Omental fat pad (tissue), 4 donors: Measurements from ENCODE around the gene NGDN. TPM values are rescaled to one million over a fixed set of nuclear protein-coding genes. Genes with fewer than 3 reads are reported as not detected.

Source experiments
- ATAC-seq: fragments of 150-250 bp; one replicate; pipeline ENCODE4 v1.9.1; 2016; ENCODE audit warnings: mild to moderate bottlenecking, moderate library complexity; ENCODE audit not compliant: low FRiP score
- DNase-seq: peaks from one replicate; pipeline ENCODE4 v3.0.0-alpha.2; 2019; ENCODE audit warnings: low spot score
- total RNA-seq, 4 donors: library from RNA; depleted of rRNA; stranded (reverse); fragments of >200 nt; gene quantifications; one replicate each; pipeline ENCODE4 v1.1.0, GENCODE V29; 2016
- TF ChIP-seq, protein P1 (sequence below), 3 donors: fragments of 450-650 bp; IDR thresholded peaks; one replicate each; pipeline ENCODE4 v1.5.1; 2016 to 2017; ENCODE audit warnings: antibody characterized with exemption in 3 of 3, mild to moderate bottlenecking in 3 of 3, moderate library complexity in 2 of 3

NGDN gene
- total RNA-seq, 4 donors from 2014 or later, result 25.4 to 62.3 (median 33.5) TPM

DNA sequence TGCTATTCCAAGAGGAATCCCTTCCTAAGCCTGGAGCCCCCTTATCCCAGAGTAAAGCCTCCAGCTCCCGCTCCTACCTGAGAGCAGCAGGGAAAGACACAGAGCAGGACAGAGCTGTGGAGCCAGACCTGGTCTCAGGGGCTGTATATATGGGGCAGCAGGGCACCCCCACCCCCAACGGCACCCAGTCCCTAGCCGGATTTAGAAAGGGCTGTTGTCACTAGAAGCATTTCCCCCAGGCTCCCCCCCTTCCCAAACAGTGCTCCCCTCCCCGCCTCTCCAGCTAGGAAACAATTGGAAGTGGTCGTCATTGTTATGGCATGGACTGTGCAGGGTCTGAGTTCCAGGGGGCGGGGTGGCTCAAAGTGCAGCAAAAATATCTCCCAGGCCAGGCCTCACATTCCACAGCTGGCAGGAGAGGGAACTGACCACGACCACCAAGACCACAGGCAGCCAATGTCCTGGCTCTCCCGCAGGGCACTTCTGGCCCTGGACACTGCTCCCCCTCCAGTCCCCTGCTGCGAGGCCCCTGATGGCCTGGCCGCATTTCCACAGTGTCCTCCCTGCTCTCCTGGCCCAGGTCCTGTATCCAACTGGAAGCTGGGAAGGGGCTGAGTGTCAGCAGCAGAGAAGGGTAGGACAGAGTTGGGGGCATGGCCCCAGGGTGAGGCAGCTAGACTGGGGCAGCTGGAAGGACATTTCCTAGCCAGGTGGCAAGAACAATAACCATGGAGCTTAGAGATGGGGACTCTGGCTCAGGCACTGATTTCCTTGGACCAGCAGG lies 33.8 kb upstream of the NGDN start, which contains the start of gene MYH7:
MYH7 (minus strand) TSS at position 118 of the 784 bp plus-strand sequence. CDS start 1,928 bp downstream, outside the sequence.
- TF ChIP-seq, protein P1, sequence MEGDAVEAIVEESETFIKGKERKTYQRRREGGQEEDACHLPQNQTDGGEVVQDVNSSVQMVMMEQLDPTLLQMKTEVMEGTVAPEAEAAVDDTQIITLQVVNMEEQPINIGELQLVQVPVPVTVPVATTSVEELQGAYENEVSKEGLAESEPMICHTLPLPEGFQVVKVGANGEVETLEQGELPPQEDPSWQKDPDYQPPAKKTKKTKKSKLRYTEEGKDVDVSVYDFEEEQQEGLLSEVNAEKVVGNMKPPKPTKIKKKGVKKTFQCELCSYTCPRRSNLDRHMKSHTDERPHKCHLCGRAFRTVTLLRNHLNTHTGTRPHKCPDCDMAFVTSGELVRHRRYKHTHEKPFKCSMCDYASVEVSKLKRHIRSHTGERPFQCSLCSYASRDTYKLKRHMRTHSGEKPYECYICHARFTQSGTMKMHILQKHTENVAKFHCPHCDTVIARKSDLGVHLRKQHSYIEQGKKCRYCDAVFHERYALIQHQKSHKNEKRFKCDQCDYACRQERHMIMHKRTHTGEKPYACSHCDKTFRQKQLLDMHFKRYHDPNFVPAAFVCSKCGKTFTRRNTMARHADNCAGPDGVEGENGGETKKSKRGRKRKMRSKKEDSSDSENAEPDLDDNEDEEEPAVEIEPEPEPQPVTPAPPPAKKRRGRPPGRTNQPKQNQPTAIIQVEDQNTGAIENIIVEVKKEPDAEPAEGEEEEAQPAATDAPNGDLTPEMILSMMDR (IDR thresholded peaks at IDR 0.05), result no peak

DNA sequence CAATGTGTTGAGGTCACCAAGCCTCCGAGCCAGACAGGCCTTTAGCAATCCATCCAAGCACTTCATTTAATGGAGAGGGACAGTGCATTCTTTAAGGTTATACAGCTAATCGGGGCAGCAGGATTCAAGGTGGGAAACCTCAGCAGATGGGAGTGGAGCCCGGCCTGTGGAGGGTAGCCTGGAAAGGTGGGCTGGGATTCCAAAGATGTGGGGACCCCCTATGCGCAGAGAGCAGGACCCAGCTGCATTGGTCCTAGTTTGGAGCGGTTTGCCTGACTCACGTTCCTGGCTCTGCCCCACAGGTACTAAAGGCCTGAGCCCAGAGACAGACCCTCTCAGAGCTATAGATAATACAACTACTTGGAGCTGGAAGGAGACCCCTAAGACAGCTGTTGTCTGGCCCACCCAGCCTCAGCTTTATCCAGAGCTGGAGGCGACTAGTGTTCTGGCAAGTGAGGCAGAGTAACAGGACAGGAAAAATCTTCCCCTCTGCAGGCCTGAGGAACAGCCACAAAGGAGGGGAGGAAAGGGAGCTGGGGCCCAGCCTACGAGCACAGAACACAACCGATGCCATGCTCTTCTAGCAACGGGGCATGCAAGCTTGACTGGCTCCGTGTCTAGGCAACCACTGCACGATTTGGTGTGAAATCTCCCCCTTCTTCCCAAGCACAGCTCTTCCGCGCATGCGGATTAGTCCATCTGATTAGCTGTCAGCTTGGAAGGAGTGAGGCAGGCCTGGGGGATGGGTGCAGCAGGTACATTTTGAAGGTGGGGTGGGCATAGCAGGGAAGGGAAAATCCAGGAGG lies 33.0 kb upstream of the NGDN start:
- DNase-seq (no peak), ATAC-seq (no peak)
- TF ChIP-seq, protein P1 (IDR thresholded peaks at IDR 0.05), result no peak

More for the DNA sequence above, 33.8 kb upstream of the NGDN start, which contains the start of gene MYH7:
- DNase-seq (no peak), ATAC-seq (no peak)

DNA sequence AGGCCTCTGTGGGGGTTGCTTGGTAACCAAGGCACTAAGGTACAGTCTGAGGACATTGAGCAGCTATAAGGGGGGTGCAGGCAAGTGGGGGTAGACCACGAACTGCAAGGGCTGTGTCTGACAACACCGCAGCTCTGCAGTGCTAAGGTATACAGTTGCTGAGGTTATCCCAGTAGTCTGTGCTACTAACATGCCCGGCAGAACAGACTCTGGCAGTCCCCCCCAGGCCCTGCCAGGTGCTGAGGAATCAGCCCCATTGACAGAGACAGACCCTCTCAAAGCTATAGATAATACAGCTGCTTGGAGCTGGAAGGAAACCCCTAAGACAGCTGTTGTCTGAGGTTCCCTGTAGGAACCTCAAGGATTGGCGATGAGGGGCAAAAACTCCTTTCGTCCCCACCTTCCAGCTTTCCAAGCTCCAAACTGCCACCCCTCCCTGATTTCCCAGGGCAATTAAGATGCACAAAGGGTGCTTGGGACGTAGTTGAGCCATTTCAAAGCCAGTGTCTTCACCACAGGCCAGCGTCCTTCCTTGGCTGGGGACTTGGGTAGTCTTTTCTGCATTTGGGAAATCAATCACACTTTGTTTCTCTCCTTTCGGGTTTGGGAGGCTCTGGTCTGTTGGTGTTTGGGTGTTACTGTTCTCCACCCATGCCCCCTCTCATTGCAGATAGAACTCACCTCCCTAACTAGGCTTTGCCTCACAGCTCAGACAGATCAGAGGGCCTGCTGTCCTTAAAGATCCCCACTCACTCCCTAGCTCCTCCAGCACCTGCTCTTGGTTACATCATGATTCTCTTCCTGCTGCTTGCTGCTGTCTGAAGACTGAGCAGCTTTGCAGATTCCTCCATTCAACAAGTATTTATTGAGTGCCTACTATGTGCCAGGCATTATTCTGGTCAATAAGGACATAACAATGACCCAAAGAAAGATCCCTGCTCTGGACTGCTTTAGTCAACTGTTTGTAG lies 32.1 kb upstream of the NGDN start:
- ATAC-seq (no peak), DNase-seq (no peak)

DNA sequence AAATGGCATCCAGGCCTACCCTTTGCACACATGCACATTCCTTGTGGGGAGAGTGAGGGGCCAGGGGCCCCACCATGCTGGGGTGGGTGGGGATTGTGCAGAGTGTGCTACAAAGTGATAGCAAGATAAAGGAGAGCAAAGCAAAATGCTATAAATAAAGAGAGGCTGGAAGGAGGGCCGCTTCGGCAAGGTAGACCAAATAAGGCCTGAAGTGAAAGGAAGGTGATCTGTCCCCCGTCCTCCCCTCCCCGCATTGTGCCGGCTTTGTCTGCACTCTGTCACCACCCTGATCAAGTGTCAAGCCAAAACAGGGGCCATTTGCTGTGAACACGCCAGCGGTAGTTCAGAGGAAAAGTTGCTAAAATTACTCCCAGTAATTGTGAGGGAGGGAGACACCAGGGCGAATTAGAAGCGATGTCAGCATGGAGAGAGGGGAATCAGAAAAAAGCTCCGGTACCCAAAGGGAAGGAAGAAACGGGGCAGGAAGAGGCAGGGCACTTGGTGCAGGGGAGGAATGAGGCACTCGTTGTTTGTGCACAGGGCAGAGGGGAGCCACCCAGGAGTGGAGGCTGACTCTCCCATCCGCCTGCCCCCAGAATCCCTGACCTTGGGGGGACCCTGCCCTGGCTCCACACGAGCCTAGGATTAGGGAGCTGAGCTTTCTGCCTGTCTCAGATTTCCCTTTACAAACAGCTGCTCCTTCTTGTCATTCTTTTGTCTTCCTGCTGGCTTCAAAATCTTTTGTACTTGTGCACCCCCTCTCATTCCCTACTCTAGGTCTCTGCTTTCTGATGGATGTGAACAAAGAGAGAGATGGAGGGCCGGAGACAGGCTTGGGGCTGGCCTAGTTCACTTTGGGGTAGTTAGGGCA lies 31.2 kb upstream of the NGDN start:
- ATAC-seq (no peak), DNase-seq (no peak)
- TF ChIP-seq, protein P1 (IDR thresholded peaks at IDR 0.05), result no peak

More for the DNA sequence above, 32.1 kb upstream of the NGDN start:
- TF ChIP-seq, protein P1 (IDR thresholded peaks at IDR 0.05), result no peak

DNA sequence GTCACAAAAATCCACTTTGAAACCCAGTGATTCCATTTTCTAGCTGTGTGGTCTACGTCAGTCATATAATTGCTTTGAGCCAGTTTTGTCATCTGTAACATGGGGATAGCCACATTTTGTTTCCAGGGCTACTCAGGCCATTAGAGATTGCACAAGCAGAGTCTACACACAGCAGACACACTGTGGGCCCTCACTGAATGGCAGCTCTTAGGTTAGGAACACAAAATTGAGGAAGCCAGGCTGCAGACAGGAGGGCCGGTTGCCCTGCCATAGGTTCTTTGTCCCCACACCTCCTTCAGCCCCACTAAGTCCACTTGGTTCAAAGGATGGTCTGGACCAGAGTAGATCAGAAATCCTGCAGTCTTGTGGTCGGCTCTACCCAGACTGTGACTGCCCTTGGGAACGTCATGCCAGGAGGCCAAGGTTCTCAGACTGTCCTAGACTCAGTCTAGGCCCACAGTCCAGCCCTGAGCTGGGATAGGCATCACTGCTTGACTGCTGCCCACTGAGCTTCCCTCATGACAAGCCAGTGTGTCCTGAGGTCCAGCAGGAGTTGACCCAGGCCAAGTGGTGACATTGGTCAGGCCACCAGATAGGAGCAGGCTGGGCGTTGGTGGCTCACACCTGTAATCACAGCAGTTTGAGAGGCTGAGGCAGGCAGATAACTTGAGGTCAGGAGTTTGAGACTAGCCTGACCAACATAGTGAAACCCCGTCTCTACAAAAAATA lies 30.2 kb upstream of the NGDN start:
- no peak for DNase-seq
- TF ChIP-seq, protein P1 (IDR thresholded peaks at IDR 0.05), result no peak

More for the DNA sequence above, 30.2 kb upstream of the NGDN start:
- ATAC-seq, result no peak
